ENCODE data around the gene GMDS.

The GMDS gene

DNA sequence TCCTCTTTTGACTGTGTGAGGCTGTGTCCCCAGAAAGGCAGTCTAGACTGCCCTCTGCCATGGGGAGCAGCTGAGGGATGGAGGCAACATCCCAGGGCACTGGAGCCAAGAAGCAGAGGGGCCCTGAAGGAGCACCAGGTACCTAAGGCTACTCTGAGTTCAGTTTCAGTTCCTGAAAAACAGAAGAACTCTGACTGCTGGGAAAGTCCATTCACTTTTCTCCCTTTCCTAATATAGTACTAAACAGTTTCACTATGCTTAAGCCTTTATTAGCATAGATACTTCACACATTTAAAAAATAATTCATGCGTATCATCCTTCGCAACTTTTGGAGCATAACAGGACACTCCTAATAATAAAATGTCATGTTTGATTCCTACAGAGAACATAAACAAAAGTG, 505.7 kb downstream of the GMDS start:
- DNase-seq (ENCODE audit: low read depth in 2 of 2), result no peak

GRCh38 chr6:1739220-1739619, 506.2 kb downstream of the GMDS start:
- DNase-seq (ENCODE audit: low read depth in 2 of 2), result no peak

GRCh38 chr6:1738558-1739081, 506.8 kb downstream of the GMDS start:
- DNase-seq (ENCODE audit: low read depth in 2 of 2), result no peak

DNA sequence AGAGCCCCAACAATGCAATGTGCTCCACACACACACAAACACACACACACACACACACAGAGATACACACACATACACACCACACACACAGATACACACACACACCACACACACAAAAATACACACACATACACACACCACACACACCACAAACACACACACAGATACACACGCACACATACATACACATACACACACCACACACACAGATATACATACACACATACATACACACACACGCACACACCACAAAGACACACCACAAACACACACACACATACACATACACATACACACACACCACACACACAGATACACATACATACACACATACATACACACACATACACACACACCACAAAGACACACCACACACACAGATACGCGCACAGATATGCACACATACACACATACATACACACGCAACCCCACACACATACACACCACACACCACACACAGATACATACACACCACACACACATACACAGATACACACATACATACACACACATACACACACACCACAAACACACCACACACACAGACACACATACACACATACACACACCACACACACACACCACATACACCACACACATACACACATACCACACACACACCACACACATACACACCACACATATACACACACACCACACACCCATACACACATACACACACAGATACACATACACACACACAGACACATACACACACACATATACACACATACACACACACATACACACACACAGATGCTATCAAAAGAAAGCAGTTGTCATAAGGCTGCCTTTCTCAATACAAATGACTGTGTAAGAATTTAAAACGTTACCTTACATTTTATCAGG, 507.7 kb downstream of the GMDS start:
- no peak for DNase-seq (ENCODE audit: low read depth in 2 of 2)

- DNase-seq (ENCODE audit: low read depth in 2 of 2), result no peak
Measured at GRCh38 chr6:1736346-1737105, 508.9 kb downstream of the GMDS start.

GRCh38 chr6:1735239-1735803, 510.1 kb downstream of the GMDS start:
- DNase-seq (ENCODE audit: low read depth in 2 of 2), result no peak

DNA sequence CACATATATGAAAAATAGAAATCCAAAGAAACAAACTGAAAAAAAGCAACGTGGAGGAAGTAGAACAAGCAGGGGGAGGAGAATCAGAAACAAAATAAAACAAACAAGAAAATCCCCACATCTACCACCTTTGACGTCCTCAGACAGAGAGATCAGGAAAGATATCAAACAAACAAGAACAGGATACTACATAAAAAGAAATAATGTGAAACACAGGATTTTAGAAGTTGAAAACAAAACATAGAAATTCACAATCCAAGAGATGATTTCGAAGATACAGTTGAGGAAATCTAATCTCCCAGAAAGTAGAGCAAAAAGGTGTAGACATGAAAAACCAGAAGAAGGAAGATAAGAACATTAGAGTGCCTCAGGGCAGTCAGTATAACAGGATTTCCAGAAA, 514.5 kb downstream of the GMDS start:
- no peak for DNase-seq (ENCODE audit: low read depth in 2 of 2)

- DNase-seq (ENCODE audit: low read depth in 2 of 2), result no peak
Measured at GRCh38 chr6:1729750-1730140, 515.7 kb downstream of the GMDS start.

DNA sequence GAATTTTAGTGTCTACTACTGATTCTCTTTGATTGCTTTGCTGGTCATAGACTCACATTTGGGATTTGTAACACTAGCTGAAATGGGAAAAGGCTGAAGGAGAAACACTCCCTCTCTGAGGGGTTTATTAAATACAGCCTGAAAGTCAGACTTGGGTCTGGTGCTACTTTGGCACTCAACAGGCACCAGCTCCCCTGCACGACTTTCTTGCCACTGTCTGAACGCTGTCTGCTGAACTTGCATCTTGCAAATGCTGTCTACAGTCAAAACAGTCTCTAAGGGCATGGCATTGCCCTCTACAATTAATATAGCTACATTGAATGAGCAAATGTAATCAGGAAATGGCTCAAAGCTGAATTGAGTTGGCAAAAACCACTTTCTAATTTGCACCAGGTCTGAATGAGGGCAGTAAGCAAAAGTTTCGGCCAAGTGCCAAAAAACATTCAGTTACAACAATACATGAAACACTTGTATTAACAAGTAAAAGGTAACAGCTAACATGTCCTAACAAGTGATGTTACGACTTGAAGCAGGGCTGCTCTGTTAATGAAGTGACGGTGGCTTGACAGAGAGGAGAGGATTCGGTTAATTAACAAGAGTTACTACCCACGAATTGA, 516.2 kb downstream of the GMDS start:
- no peak for DNase-seq (ENCODE audit: low read depth in 2 of 2)

DNA sequence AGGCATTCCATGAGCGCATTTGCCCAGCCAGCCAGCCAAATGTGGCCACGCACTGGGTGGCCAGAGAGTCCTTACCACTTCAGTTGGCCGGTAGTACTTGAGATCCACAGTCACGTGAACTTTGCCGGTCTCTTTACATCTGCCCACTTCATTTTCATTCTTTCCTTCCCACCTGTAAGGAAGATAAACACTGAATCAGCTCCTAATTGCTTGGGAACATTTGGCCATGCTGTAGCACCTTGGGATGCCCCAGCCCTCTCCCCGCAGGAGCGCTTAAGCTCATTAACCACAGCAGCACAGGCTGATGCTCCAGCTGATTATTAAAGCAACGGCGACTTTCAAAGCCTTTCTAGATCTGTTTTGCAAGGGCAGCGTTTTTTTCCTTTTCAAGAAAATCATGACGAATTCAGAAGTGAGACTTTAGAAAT, 519.0 kb downstream of the GMDS start:
- DNase-seq (ENCODE audit: low read depth in 2 of 2), result no peak

DNA sequence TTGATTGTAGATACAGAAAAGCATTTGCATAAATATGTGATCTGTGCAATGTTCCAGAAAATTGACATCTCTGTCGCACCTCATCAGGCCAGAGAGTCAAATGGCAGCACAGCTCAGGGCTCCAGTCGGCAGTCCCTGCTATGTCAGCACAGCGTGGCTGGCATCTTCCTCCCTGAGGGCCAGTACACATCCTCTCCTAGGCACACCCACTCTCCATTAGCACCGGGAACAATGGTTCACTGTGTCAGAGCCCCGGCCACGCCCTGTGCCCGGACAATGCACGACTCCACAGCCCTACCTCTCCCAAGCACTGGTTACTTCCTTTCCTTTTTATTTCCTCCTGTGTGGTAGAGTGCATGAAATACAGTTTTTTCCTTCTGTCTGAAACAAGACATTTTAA, 520.8 kb downstream of the GMDS start:
- DNase-seq (ENCODE audit: low read depth in 2 of 2), result no peak

DNA sequence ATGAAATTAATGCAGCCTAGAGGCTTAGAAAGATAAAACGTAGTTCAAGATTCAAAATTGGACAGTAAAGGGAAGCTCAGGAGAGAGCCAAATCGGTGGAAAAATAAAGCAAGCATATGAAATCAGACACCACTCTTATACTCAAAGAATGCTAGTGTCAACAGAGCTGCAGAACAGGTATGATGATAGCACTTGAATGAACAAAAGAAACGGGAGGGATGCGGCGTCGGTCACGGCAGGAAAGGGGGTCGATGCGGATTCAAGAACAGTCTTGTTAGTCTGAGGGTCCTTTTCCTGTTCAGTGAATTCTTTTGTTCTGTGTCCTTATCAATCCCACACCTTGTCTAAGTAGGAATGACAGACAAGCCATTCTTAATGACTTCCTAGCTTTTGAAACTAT, 521.3 kb downstream of the GMDS start:
- no peak for DNase-seq (ENCODE audit: low read depth in 2 of 2)

DNA sequence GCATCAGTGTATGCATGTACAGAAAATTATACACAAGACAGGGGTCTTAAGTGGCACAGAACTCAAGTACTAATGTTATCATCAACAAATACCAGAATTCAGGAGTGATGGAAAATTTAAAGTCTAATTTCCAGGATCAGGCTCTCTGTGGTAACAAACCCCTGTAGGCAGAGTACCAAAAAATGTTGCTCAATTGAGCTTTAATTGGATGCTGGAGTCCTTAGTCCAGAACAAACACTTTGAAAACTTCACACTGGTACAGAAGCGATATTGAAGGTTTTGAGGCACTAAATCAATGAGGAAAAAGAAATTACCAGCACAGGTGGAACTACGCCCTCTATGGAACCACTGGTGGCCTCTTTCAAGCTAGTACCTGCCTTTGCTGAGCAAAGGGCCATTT, 522.6 kb downstream of the GMDS start:
- no peak for DNase-seq (ENCODE audit: low read depth in 2 of 2)

- DNase-seq (ENCODE audit: low read depth in 2 of 2), result no peak
Measured at GRCh38 chr6:1720620-1721322, 524.6 kb downstream of the GMDS start.

GRCh38 chr6:1719922-1720321, 525.5 kb downstream of the GMDS start:
- no peak for DNase-seq (ENCODE audit: low read depth in 2 of 2)

DNA sequence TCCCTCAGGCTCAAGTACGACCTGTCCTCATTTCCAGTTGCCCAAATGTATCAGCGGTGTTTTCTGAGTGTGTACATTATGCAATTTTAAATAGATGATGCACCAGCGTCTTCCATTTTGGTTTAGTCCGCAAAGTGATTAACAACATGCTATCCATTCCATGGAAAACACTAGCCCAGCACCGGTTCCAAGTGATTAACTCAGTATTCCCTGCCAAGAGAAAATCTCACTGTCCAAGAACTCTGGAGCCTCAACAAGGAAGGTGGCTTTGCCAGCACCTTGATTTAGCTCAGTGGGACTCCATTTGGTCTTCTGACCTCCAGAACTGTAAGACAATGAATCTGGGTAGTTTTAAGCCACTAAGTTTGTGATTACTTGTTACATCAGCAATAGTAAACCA, 528.5 kb downstream of the GMDS start:
- no peak for DNase-seq (ENCODE audit: low read depth in 2 of 2)

GRCh38 chr6:1716396-1716795, 529.0 kb downstream of the GMDS start:
- no peak for DNase-seq (ENCODE audit: low read depth in 2 of 2)

- no peak for DNase-seq (ENCODE audit: low read depth in 2 of 2)
Measured at GRCh38 chr6:1715336-1715735, 530.1 kb downstream of the GMDS start.

DNA sequence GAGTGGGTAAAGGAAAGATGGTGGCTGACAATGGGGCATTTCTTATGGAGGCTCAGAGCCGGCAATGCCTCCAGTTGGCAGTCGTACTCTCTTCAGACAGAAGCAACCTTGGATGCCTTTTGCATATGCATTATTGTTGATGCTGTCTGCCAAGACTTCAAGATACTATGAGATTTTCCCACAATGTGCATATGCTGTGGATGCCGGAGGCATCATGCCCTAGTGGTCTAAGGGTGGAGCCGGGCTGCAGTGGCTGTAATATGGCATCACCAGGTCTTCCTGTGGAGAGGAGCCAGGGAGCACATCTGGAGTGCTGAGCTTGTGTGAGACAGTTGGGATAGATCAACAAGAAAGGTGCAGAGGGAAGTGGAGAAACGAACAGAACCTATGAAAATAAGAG, 530.8 kb downstream of the GMDS start:
- no peak for DNase-seq (ENCODE audit: low read depth in 2 of 2)

- no peak for DNase-seq (ENCODE audit: low read depth in 2 of 2)
Measured at GRCh38 chr6:1713016-1713600, 532.3 kb downstream of the GMDS start.

DNA sequence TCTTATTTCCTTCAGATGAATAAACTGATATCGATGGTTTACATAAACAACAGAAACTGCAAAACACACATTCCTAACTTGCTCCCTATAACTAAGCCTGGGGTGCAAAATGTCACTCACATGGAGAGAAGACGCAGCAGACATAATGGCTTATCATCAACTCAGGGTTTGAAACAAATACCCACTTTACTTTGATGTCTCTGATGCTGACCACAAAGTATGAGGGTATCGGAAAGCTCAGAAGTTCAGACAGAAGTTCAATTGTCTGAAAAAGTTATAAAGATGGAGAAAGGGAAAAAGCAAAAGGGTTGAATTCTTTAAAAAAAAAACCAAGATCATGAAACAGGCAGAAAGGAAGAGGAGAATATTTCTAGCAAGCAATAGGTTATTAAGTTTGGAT, 533.0 kb downstream of the GMDS start:
- no peak for DNase-seq (ENCODE audit: low read depth in 2 of 2)
